Measurements from ENCODE around the gene OMA1. TPM values are rescaled to one million over a fixed set of nuclear protein-coding genes. Genes with fewer than 3 reads are reported as not detected.
A peak's percentile ranks its signal among the peaks of the same experiment; 100 is the strongest.

OMA1 gene
- total RNA-seq, 1 experiment from 2014 or later, result 21.9 TPM

GRCh38 chr1:58591806-58592205, 45.3 kb upstream of the OMA1 start:
- ChIA-PET CTCF (no interaction called here), RAD21 (ENCODE audit: low non-redundant PET in 1 of 2, low total read pairs in 2 of 2, uncharacterized antibody in 2 of 2, unreplicated experiment in 2 of 2) (no interaction called here), POLR2A (no interaction called here)
- DNase-seq (ENCODE audit: low read depth, low spot score) (no peak), ATAC-seq (no peak)
- H2AFZ ChIP-seq (ENCODE audit: low read depth, low read length, poor library complexity, severe bottlenecking), result peak overlapping the region; percentile 7
- no TSS peak for BruUV-seq (replicated peaks)
- intact Hi-C loops (cut with micrococcal nuclease), result no loop called here
- no peaks in the 10 kb centered on the region for H3K9me3 ChIP-seq (ENCODE audit: control insufficient read depth in 1 of 2, insufficient read depth in 1 of 2, low read depth in 1 of 2, low read length in 2 of 2)
- H3K27me3 ChIP-seq (ENCODE audit: insufficient read depth, low read length), result no peaks in the 10 kb centered on the region
- peaks cover 15 to 36% of the 10 kb centered on the region in 2 experiments for H3K4me1 ChIP-seq (ENCODE audit: control insufficient read depth in 1 of 2, insufficient read depth in 2 of 2, low read length in 2 of 2)
- H3K9ac ChIP-seq (ENCODE audit: low read length), result no peak overlapping the region; the same call in 1 of the 2 replicates
- no peaks in the 10 kb centered on the region for H3K36me3 ChIP-seq (ENCODE audit: control insufficient read depth in 1 of 2, insufficient read depth in 2 of 2, low read length in 2 of 2)
- TF ChIP-seq ZNF274 (IDR thresholded peaks at IDR 0.05; ENCODE audit: low read depth, low read length) (no peak), EGR1 (IDR thresholded peaks at IDR 0.05; ENCODE audit: low read depth) (no peak), CEBPB (IDR thresholded peaks at IDR 0.05; ENCODE audit: low read depth) (no peak), ELF1 (IDR thresholded peaks at IDR 0.05; ENCODE audit: borderline replicate concordance, low read depth) (no peak), EZH2phosphoT487 (IDR thresholded peaks at IDR 0.05; ENCODE audit: borderline replicate concordance) (no peak), FOSL1 (IDR thresholded peaks at IDR 0.05; ENCODE audit: low read depth) (no peak), EZH2 (IDR thresholded peaks at IDR 0.05) (no peak), MAX (IDR thresholded peaks at IDR 0.05) (no peak), ZBTB33 (IDR thresholded peaks at IDR 0.05; ENCODE audit: extremely low read depth, insufficient replicate concordance, low read length) (no peak), SP1 (IDR thresholded peaks at IDR 0.05; ENCODE audit: low read depth) (no peak), CTCF (IDR thresholded peaks at IDR 0.05 in 2 of 3, conservative IDR thresholded peaks at IDR 0.05 in 1 of 3; ENCODE audit: borderline replicate concordance in 1 of 3, insufficient read depth in 1 of 3, low read depth in 2 of 3, low read length in 2 of 3) (no peak), ATF3 (IDR thresholded peaks at IDR 0.05) (no peak), POLR2A (IDR thresholded peaks at IDR 0.05; ENCODE audit: borderline replicate concordance, extremely low read depth, insufficient read depth, insufficient read length) (no peak), TCF7L2 (IDR thresholded peaks at IDR 0.05; ENCODE audit: borderline replicate concordance, extremely low read depth, insufficient read depth, insufficient read length) (no peak), SIN3A (IDR thresholded peaks at IDR 0.05; ENCODE audit: low read depth) (no peak), REST (IDR thresholded peaks at IDR 0.05; ENCODE audit: low read depth) (no peak), YY1 (IDR thresholded peaks at IDR 0.05; ENCODE audit: extremely low read depth, insufficient replicate concordance, low read depth, low read length) (no peak), POLR2AphosphoS5 (IDR thresholded peaks at IDR 0.05; ENCODE audit: low read depth, low read length) (no peak)
- H3K4me3 ChIP-seq (replicated peaks in 1 of 2; ENCODE audit: low read depth in 1 of 2, low read length in 2 of 2), result no peak overlapping the region
- no peaks in the 10 kb centered on the region for H4K20me1 ChIP-seq (ENCODE audit: insufficient read depth)
- H3K27ac ChIP-seq (ENCODE audit: low read depth, low read length), result no peak overlapping the region
- no peaks in the 10 kb centered on the region for H3K9me2 ChIP-seq (ENCODE audit: insufficient read depth)
- peak overlapping the region; percentile 65 for H3K4me2 ChIP-seq (ENCODE audit: low read length)
- H3K79me2 ChIP-seq (ENCODE audit: insufficient read depth, low read length), result no peaks in the 10 kb centered on the region

All from HCT116 (cell line).